Testis (tissue), 2 donors: ENCODE results near the gene POU3F1.

Experiments
- POLR2A ChIP-seq: fragments of 450-650 bp; IDR thresholded peaks from one replicate; pipeline ENCODE4 v1.6.1; 2017; ENCODE audit warnings: antibody characterized with exemption, mild to moderate bottlenecking, moderate library complexity
- TF ChIP-seq, protein P1 (sequence below), 3 experiments: fragments of 450-650 bp in 2 of 3; fragments of 200-600 bp in 1 of 3; sonication (generic) in 1 of 3; IDR thresholded peaks; one replicate each; pipeline ENCODE4 v1.5.1; 2016 to 2019; ENCODE audit warnings: antibody characterized with exemption in 3 of 3, mild to moderate bottlenecking in 2 of 3, moderate library complexity in 1 of 3

- TF ChIP-seq, protein P1, sequence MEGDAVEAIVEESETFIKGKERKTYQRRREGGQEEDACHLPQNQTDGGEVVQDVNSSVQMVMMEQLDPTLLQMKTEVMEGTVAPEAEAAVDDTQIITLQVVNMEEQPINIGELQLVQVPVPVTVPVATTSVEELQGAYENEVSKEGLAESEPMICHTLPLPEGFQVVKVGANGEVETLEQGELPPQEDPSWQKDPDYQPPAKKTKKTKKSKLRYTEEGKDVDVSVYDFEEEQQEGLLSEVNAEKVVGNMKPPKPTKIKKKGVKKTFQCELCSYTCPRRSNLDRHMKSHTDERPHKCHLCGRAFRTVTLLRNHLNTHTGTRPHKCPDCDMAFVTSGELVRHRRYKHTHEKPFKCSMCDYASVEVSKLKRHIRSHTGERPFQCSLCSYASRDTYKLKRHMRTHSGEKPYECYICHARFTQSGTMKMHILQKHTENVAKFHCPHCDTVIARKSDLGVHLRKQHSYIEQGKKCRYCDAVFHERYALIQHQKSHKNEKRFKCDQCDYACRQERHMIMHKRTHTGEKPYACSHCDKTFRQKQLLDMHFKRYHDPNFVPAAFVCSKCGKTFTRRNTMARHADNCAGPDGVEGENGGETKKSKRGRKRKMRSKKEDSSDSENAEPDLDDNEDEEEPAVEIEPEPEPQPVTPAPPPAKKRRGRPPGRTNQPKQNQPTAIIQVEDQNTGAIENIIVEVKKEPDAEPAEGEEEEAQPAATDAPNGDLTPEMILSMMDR (IDR thresholded peaks at IDR 0.05), result no peak
- TF ChIP-seq POLR2A, result no peak
Measured at GRCh38 chr1:38053416-38054091, 7.0 kb upstream of the POU3F1 start.
